HG02885 (cell line): ENCODE measurements around the gene ADCY3.

Experiments
- ATAC-seq: cut with Tn5 transposase; IDR thresholded peaks from one replicate; pipeline ENCODE4 v1.9.1; 2021; ENCODE audit warnings: mild to moderate bottlenecking; ENCODE audit not compliant: unreplicated experiment, poor library complexity

ADCY3 gene

GRCh38 chr2:24909555-24910177, 10.4 kb downstream of the ADCY3 start:
- ATAC-seq = no peak

DNA sequence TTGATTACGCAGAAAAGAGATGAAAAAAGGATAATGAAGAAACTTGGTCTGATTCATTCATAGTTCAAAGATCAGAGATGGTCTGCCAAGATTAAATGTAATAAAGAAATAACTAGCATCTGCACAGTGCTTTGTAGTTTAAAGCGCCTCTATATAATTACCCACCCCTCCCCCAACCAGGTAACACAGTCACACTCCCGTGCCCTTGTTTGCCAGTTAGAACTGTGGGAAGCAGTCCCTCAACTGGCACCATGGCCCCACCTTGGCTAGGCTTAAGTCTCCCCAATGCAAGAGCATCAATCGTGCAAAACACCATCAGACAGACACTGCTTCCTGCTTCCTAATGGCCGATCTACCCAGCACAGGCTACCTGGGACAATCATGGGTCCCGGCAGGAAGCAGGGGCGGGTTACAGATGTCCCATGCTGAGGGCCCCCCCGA, 11.6 kb downstream of the ADCY3 start:
- no peak for ATAC-seq

- ATAC-seq = no peak
Observed at GRCh38 chr2:24907116-24907515, 12.9 kb downstream of the ADCY3 start.

DNA sequence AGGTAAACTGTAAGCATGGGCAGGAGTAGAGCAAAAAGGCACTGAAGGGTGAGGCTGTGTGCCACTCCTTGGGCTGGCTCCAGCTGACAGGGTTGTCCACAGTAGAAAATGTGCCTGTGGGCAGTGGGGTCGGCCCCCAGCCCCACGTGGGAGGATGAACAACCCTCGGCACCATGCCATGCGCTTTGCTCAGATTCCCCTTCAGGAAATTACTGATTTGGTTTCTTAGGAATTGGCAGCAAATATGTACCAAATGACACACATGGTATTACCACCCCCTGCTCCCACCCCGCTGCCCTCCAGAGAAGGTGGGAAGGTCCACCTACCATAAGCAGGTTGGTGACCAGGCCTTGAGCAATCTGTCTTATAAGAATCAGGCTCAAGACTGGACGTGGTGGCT, 13.6 kb downstream of the ADCY3 start:
- ATAC-seq = no peak

DNA sequence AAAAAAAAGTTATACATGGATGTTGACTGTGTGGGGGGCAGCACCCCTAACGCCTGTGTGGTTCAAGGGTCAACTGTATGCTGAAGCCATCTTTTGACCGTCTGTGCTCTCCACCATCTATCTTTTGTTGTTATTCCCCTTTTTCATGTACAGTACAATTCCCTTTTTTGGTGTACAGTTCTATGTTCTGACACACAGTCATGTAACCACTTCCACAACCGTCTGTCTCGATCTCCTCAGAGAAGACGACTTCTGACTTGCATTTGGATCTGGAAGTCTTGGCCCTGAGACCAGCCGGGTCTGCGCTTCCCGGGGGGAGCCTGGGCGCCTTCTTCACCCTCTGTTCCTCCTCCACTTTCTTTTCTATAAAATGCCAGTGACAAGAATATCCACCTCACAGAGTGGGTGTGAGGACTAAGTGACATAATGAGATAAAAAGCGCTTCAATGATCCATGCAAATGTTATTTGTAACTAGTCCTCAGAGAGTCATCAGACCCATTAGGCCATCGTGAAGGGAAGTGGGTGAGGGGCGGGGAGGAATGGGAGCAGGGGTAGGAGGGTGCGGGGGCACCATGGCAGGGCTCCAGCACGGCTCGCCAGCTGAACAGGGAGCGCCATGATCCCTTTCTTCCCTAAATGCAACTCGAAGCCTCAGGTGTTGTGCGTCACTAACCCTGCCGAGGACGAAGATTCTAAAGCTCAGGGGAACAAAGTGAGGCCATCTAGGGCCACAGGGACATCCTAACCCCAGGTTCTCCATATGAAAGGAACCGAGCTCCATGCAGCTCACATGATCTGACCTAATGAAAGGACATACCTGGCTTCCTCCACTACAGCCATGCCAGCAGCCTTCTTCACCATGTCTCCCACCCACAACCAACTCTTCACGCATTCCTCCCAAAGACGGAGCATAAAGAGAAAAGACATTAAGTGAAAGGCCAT, 16.6 kb downstream of the ADCY3 start:
- ATAC-seq = no peak

GRCh38 chr2:24899361-24899910, 20.6 kb downstream of the ADCY3 start:
- ATAC-seq = no peak

- no peak for ATAC-seq
Observed at GRCh38 chr2:24898122-24899109, 21.6 kb downstream of the ADCY3 start.

DNA sequence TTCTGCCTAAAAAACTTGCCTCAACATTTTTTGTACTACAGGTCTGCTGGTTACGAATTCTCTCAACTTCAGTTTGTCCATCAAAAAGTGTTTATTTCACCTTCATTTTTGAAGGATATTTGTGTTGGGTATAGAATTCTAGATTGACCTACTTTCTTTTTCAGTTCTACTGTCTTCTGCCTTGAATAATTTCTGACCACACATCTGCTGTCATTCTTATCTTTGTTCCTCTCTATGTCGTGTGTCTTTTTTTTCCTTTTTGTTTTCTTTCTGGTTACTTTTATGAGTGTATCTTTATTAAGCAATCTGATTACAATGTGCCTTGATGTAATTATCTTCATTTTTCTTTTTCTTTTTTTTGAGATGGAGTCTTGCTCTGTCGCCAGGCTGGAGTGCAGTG, 25.3 kb downstream of the ADCY3 start:
- ATAC-seq = no peak

DNA sequence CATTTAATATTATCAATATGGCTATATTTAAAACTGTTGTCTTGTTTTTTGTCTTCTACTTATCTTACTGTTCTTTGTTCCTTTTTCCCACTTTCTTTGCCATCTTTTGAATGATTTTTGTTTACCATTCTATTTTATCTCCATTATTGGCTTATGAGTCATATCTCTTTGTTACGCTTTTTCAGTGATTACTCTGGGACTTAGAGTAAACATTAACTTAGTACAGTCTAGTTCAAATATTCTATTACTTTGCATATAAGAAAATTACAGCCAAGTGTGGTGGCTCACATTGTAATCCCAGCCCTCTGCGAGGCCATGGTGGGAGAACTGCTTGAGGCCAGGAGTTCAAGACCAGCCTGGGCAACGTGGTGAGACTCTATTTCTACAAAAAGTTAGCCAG, 26.1 kb downstream of the ADCY3 start:
- ATAC-seq = no peak

DNA sequence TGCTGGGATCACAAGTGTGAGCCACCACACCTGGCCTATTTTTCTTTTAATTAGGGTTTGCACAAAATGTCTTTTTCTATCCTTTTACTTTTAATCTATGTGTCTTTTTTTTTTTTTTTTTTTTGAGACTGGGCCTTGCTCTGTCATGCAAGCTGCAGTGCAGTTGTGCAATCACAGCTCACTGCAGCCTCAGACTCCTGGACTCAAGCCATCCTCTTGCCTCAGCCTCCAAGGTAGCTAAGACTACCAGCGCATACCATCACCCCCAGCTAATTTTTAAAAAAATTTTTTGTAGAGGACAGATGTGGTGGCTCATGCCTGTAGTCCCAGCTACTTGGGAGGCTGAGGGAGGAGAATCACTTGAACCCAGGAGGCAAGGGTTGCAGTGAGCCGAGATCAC, 27.1 kb downstream of the ADCY3 start:
- no peak for ATAC-seq

- no peak for ATAC-seq
Observed at GRCh38 chr2:24891201-24891600, 28.8 kb downstream of the ADCY3 start.

DNA sequence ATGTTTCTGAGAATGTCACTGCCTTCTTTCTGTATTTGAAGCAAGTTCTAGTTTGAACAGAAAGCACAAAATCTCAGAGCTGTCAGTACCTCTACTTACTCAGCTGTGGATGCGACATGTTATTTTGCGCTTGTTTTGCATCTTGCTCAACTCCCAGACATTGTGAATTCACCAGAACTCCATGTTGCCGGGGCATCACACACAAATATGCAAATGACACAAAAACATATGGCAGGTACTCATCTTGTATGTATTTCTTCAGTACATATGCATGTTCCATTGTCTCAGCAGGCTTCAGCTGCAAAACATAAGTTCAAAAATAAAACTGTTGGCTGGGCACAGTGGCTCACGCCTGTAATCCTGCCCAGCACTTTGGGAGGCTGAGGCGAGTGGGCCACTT, 30.8 kb downstream of the ADCY3 start:
- ATAC-seq = no peak

DNA sequence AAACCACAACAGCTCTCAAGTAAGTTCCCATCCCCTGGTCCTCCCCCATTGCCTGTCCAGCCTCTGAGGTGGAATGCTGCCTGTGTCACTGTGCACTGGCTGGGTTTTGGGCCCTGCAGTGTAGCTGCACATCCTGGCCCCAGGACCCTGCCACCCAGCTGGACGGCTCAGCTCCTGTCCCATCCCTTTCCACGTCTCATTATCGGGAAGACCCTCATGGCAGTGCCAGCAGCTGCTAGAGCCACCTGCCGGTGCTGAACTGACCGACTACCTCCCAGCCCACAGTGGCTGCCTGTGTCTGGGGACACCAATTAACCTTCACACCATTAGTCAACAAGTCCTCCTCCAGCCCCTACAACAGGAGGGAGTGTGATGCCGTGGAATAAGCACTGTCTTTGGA, 31.9 kb downstream of the ADCY3 start:
- ATAC-seq = no peak

DNA sequence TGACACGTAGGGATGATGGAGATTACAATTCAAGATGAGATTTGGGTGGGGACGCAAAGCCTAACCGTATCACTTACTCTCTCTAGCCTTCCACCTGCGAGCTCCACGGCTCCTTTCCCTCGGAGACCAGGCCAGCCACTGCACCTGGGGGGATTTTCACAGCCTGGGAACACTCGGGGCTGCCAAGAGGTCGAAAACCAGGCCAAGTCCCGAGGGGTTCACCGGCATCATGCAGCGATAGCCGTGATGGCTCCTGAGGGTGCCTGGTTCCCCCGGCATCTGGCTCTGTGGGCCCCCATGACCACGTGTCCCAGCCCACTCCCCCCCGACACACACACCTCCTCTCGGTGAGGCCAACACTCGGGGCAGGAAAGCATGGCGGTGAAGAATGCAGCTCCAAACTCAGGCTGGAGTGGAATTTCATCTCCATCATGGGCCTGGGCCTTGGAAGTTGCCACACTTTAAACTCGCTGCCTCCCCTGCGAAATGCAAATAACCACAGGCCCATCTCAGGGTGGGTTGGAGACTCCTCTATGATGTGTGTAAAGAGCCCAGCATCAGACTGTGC, 32.6 kb downstream of the ADCY3 start:
- ATAC-seq = no peak

DNA sequence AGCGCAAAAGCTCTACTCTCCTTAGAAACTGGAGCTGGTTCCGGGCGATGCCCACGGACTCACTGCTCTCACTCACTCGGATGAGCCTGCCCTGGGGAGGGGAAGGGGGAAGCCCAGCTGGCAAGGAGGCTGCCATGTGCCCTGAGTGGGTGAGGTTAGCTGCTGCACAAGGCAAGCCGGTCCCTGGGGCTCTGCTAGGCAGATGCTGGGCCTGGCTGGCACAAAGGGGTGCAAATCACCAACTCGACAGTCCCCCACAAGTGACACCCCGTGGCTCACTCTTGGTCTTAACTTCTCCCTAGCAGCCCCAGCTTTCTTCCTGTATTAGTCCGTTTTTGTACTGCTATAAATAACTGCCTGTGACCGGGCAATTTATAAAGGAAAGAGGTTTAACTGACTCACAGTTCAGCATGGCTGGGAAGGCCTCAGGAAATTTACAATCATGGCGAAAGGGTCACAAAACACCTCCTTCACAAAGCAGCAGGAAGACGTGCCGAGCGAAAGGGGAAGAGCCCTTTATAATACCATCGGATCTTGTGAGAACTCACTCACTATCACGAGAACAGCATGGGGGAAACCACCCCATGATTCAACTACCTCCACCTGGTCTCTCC, 33.2 kb downstream of the ADCY3 start:
- no peak for ATAC-seq

GRCh38 chr2:24886126-24886501, 33.9 kb downstream of the ADCY3 start:
- no peak for ATAC-seq

DNA sequence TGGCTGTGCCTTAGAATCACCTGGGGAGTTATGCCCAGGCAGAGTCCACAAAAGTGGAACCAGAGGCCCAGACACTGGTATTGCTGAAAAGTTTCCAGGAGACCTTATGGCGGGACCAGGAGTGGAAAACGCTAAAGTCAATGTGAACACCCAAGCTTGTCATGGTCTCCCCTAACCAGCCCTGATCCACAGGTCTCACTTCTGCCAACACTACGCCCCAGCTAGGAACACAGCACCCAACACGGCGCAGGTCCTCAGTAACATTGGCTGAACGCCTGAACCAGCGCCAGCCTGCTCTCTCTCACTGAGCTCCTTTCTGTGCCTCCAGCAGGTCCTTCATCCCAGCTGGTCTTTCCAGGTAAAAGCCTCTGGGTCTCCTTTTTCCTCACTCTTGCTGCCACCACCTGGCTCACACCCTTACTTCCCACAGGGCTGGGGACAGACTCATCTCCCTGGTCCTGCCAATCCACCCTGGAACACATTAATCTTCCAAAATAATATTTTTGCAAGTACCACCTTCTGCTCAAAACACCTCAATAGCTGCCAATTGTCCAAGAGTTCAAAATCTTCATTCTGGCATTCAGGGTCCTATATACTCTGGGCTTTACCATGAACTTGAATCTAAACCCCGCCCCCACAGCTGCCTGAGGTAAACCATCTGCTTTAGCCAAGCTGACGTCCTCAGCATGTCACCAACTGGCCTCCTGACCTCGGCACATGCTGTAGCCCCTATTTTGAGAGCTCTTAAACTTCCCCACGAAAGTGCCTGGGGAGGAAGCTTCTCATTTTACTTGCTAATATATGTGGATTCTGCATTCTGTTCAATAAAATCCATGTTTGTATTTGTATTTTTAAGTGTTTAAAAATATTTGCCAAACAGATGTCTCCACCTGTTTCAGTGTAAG, 34.6 kb downstream of the ADCY3 start:
- ATAC-seq = no peak

- ATAC-seq = no peak
Observed at GRCh38 chr2:24883946-24884345, 36.1 kb downstream of the ADCY3 start.

DNA sequence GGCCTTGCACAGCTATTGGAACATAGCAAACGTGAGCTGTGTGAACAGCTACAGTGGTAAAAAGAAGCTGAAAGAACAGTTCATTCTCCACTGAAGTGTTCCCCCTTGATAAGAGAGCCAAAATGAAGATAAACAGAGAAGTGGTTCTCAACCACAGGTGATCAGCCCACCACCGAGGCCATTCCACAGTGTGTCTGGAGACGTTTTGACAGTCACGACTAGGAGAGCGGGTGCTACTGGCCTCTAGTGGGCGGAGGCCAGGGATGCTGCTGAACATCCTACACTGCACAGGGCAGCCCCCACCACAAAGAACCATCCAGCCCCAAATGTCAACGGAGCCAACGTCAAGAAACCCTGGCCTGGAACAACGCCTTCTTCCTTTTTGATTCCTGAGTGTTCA, 38.4 kb downstream of the ADCY3 start:
- no peak for ATAC-seq
